Neutrophil (primary cell): ENCODE data around the gene CEP170B.
"Not testable (repeated sequence)": the region's sequence is repeated elsewhere in the genome, so short reads cannot be mapped to it uniquely, and the experiment has no call there.

ENCODE experiments used
- H3K27ac ChIP-seq: fragments of 200-600 bp; sonication (generic); 2 replicates; pipeline ENCODE4 v1.5.1; 2016; ENCODE audit warnings: mild to moderate bottlenecking, moderate library complexity
- H3K27me3 ChIP-seq: fragments of 200-600 bp; sonication (generic); 2 replicates; pipeline ENCODE4 v1.6.0; 2016; ENCODE audit warnings: mild to moderate bottlenecking
- H3K36me3 ChIP-seq: fragments of 200-600 bp; sonication (generic); 2 replicates; pipeline ENCODE4 v1.5.1; 2017
- H3K4me1 ChIP-seq, 2 experiments: fragments of 200-600 bp in 1 of 2; sonication (generic) in 1 of 2; 1 replicate in 1 of 2; 2 replicates in 1 of 2; pipeline versions ENCODE4 v1.5.1 to v1.6.1; 2013 to 2016; ENCODE audit warnings: low read depth in 1 of 2, low read length in 1 of 2, mild to moderate bottlenecking in 1 of 2, moderate library complexity in 1 of 2; ENCODE audit not compliant: control insufficient read depth in 1 of 2, insufficient read depth in 1 of 2
- H3K4me3 ChIP-seq, 2 experiments: fragments of 200-600 bp in 1 of 2; sonication (generic) in 1 of 2; 1 replicate in 1 of 2; 2 replicates in 1 of 2; pipeline ENCODE4 v1.5.1; 2013 to 2016; ENCODE audit warnings: low read depth in 1 of 2, low read length in 1 of 2, mild to moderate bottlenecking in 1 of 2, moderate library complexity in 1 of 2
- H3K9me3 ChIP-seq: fragments of 200-600 bp; sonication (generic); 2 replicates; pipeline ENCODE4 v1.5.1; 2016

Gene CEP170B

DNA sequence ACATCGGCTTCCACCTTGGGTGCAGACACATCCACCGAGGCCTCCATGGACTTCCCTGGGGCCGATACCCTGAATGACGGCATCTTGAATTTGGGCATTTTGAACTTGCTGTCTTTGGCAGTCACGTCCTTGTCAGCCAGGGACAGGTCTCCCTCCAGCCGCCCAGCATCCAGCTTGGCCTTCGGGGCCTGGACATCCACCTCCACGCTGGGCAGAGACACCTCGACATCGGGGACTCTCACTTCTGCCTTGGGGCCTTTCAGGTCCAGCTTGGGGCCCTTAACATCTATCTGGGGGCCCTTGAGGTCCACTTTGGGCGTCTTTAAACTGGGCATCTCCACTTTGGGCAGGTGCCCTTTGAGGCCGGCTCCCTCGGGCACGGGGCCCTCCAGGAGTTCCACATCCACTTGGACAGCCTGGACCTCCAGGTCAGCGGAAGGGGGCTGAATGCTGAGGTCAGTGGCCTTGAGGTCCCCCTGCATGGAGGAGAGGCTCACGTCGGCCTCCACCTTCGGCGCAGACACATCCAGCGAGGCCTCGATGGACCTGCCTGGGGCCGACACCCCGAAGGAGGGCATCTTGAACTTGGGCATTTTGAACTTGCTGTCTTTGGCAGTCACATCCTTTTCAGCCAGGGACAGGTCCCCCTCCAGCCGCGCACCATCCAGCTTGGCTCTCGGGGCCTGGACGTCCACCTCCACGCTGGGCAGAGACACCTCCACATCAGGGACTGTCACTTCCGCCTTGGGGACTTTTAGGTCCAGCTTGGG is 79.6 kb downstream of the CEP170B start:
- H3K9me3 ChIP-seq, H3K4me3 ChIP-seq, H3K27ac ChIP-seq, H3K36me3 ChIP-seq, H3K27me3 ChIP-seq, H3K4me1 ChIP-seq: not testable (repeated sequence)

DNA sequence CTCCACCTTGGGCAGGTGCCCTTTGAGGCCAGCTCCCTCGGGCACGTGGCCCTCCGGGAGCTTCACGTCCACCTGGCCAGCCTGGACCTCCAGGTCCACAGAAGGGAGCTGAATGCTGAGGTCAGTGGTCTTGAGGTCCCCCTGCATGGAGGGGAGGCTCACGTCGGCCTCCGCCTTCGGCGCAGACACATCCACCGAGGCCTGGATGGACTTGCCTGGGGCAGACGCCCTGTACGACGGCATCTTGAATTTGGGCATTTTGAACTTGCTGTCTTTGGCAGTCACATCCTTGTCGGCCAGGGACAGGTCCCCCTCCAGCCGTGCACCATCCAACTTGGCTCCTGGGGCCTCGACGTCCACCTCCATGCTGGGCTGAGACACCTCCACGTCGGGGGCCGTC is 80.2 kb downstream of the CEP170B start:
- H3K4me3 ChIP-seq, H3K27ac ChIP-seq, H3K4me1 ChIP-seq, H3K27me3 ChIP-seq, H3K9me3 ChIP-seq, H3K36me3 ChIP-seq: not testable (repeated sequence)
